Activated CD4-positive, alpha-beta T cell treated with anti-CD3 and anti-CD28 coated beads, Interleukin-10, Interleukin-2, amounts not matched to agents 100 ng/mL and 50 ng/mL, durations not matched to agents 16 hours and 8 hours (primary cell): ENCODE results near the gene LILRA2.
"Not testable (repeated sequence)": the region's sequence is repeated elsewhere in the genome, so short reads cannot be mapped to it uniquely, and the experiment has no call there.

ENCODE experiments used
- DNase-seq: peaks from one replicate; pipeline ENCODE4 v3.0.0-alpha.2; 2020

The LILRA2 gene

DNA sequence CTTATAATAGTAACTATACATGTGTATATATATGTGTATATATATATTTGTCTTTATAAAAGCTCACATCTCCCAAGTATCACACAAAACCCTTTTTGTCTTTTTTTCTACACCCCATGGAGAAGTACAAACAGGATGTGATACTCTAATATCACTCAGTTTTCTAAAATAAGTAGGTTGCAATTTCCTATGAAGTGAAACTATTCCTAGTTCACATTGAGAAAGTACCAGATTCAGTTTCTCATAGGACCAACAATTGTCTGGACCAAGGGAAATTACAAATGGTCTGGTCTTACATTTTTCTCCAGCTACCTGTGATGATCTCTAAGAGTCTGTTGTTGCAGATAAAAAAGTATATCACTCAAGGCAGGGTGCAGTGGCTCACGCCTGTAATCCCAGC lies 38.8 kb downstream of the LILRA2 start:
- DNase-seq: no peak

DNA sequence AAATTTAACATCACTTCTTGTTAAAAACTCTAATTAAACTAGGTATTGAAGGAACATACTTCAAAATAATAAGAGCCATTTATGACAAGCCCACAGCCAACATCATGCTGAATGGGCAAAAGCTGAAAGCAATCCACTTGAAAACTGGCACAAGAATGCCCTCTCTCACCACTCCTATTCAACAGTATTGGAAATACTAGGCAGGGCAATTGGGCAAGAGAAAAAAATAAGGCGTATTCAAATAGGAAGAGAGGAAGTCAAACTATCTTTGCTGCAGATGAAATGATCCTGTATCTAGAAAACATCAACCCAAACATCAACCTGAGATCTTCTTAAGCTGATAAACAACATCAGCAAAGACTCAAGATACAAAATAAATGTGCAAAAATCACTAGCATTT lies 41.1 kb downstream of the LILRA2 start:
- DNase-seq: no peak

DNA sequence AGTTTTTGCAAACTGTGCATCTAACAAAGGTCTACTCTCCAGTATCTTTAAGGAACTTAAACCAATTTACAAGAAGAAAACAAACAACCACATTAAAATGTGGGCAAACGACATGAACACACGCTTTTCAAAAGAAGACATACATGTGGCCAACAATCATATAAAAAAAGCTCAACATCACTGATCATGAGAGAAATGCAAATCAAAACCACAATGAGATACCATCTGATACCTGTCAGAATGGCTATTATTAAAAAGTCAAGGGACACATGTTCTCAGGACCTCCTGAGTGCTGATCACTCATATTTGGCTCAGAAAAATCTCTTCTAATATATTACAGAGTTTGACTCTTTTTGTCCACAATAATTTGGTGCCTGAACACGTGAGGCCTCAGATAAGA lies 42.5 kb downstream of the LILRA2 start:
- no peak for DNase-seq

DNA sequence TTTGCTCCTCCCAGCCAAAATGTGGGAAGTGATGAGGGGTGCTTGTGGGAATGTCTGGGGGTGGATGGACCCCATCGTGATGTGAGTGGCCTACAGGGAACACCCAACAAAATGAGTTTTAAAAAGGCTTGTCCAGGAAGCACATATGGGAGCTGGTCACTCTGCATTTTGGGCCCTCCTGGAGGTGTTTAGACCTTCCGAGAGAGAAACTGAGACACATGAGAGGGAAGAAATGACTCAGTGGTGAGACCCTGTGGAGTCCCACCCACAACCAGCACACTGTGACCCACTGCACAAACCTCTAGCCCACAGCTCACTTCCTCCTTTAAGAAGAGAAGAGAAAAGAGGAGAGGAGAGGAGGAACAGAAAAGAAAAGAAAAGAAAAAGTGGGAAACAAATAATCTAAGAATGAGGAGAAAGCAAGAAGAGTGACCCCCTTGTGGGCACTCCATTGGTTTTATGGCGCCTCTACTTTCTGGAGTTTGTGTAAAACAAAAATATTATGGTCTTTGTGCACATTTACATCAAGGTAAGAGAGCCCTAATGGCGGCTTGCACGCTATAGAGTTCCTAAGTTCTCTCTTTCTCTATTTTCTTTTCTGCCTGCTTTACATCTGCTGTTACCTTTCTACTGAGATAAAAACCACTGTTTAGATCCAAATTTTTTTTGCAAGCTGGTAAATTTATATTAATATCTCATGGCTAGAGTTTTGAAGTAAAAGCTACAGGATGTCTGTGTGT lies 43.4 kb downstream of the LILRA2 start:
- no peak for DNase-seq

DNA sequence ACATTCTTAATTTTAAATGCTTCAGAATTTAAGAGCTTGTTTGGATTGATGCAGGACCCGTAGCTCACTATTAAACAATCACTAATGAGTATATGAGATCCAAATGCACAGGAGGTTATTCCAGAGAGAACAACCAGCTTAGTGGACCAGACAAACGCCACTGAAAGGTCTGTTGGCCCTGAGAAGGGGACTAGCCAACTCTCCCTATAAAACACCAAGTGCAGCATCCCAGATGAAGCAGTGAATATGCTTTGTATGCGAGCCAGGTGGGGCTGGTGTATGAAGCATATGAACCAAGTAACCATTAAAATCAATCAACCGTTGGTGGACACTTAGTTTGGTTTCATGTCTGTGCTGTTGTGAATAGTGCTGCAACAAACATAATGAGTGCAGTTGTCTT lies 46.9 kb downstream of the LILRA2 start:
- no peak for DNase-seq

DNA sequence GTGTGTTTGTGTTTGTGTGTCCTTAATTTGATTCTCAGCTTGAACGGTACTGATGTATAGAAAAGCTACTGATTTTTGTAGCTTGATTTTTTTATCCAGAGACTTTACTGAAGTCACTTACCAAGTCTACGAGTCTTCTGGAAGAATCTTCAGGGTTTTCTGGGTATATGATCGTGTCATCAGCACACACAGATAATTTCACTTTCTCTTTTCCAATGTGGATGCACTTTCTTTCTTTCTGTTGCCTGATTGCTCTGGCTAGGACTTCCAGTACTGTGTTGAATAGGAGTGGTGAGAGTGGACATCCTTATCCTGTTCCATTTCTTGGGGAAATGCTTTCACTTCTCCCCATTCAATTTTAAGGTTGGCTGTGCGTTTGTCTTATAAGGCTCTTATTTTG lies 48.8 kb downstream of the LILRA2 start:
- DNase-seq: no peak

DNA sequence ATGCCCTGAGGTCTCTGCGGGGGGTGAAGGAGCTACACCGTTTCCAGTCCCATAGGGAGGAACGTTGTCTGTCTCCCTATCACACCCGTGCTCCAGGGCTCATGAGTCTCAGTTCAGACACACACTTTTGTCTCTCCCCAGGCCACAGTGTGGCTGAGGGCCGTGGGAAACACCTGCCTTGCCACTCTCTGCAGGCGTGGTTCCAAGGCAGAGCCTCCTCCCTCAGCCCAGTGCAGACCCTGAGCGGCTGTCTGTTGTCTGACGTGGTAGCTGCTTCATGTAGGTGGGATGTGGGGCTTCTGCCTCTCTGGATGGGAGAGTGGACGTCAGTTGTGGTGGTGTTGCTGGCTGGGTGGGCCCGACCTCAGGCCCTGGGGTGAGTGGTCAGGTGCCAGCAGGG lies 50.6 kb downstream of the LILRA2 start:
- not testable (repeated sequence) for DNase-seq

DNA sequence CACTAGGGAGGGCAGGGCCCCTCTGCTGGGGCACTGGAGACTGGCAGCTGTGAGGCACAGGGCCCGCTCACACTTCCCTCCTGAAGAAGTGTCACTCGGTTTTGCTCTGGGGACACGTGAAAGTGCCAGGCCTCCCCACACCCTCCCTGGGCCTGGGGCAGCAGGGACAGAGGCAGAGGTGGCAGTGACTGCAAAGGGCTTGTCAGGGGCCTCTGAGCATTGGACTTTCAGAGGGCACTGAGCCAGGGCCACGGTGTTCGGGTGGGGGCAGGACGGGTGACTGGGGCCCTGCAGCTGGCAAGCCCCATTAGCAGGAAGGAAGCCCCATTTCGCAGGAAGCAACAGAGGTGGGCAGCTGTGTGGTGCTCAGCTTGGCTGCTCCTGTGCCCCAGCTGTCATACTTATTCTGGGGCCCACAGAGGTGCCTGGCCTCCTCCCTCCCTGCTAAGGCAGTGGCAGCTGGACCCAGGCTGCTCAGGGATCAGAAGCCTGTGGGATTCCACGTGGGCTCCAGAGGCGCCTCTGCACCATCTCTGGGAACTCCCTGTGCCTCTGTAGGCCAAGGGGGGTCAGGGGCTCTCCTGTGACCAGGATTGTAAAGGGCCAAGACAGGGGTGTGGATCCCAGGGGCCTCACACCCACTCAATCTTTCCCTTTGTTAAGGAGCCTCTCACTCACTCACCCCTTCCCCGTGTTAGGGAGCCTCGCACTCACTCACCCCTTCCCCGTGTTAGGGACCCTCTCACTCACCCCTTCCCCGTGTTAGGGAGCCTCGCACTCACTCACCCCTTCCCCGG lies 51.5 kb downstream of the LILRA2 start:
- DNase-seq: not testable (repeated sequence)

DNA sequence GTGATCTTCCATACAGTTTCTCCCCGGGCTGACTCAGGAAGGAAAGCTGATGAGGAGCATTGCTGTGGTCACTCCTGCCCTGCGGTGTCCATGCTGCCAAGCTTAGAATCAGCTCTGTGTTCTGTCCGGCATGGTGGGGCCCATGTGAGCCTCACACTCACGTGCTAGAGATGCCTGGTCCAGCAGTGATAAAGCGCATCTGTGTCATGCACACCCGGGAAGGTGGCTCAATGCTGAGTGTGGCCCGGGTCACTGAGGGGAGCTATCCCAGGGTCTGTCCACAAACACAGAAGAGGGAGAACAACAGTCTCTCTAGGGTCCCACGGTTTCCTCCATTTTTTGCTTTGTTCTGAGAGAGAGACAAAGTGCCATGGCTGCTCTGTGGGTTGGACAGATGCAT lies 53.2 kb downstream of the LILRA2 start:
- no peak for DNase-seq

DNA sequence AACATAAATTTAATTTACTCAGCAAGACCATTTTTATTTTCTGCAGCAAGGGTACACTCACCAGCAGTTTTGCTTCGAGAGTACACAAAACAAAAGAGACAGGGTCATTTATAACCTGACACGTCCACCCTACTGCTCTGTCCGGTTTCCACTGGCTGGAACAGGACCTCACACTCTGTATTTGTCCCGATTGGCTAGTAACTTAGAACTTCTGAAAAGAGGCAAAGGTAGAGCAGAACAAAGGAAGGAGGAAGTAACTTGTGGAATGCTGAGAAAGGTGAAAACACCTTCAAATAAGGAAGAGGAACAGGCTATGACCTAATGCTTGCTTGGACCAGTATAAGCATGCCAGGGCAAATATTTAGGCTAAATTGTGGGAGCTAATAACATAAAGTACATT lies 54.3 kb downstream of the LILRA2 start:
- not testable (repeated sequence) for DNase-seq

DNA sequence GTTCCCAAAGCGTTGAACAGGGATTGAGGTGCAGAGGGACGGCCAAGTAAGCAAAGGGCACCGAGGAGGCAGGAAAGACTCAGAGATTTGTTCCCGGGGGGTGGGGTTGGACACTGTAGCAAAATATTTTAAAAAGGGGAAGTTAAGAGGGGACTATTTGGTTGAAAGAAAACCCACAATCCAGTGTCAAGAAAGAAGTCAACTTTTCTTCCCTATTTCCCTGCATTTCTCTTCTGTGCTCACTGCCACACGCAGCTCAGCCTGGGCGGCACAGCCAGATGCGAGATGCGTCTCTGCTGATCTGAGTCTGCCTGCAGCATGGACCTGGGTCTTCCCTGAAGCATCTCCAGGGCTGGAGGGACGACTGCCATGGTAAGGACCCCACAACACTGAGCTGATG lies 56.7 kb downstream of the LILRA2 start, which contains the start of gene LILRB1:
Gene LILRB1 (plus strand): TSS at position 223 of the 400 bp plus-strand sequence. CDS start 590 bp downstream, outside the sequence.
- DNase-seq: not testable (repeated sequence)

DNA sequence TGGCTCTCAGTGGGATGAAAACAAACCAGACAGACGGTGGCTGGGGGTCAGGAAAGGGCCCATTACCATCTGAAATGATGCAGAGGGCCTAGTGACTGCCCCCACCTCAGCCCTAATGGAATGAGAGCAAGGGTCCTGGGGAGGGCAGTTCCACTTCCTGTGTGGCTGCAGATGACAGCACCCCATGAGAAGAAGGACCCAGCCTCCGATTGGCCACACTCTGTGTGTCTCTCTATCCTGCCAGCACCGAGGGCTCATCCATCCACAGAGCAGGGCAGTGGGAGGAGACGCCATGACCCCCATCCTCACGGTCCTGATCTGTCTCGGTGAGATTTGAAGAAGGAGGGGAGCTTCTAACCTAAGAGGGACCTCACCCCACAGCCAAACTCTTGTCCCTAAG lies 57.2 kb downstream of the LILRA2 start:
- DNase-seq: no peak

DNA sequence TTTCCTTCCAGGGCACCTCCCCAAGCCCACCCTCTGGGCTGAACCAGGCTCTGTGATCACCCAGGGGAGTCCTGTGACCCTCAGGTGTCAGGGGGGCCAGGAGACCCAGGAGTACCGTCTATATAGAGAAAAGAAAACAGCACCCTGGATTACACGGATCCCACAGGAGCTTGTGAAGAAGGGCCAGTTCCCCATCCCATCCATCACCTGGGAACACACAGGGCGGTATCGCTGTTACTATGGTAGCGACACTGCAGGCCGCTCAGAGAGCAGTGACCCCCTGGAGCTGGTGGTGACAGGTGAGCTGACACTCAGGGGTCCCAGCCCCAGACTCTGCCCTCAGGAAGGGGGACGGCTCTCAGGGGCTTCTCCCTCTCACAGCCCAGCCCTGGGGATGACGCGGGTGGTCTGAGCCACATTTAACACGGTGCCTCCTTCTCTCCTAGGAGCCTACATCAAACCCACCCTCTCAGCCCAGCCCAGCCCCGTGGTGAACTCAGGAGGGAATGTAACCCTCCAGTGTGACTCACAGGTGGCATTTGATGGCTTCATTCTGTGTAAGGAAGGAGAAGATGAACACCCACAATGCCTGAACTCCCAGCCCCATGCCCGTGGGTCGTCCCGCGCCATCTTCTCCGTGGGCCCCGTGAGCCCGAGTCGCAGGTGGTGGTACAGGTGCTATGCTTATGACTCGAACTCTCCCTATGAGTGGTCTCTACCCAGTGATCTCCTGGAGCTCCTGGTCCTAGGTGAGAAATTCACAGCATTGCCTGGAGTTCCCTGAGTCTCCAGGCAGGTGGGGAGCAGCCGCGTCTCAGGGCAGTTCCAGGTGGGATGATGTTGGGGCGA lies 58.1 kb downstream of the LILRA2 start:
- not testable (repeated sequence) for DNase-seq

DNA sequence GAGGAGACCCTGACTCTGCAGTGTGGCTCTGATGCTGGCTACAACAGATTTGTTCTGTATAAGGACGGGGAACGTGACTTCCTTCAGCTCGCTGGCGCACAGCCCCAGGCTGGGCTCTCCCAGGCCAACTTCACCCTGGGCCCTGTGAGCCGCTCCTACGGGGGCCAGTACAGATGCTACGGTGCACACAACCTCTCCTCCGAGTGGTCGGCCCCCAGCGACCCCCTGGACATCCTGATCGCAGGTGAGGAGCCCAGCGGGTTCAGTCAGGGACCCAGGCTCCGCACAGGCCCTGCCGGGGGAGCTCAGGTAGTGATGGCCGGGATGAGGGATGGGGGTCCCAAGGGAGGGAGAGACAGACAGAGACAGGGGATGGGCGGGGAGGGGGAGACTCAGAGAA lies 58.9 kb downstream of the LILRA2 start:
- DNase-seq: not testable (repeated sequence)

DNA sequence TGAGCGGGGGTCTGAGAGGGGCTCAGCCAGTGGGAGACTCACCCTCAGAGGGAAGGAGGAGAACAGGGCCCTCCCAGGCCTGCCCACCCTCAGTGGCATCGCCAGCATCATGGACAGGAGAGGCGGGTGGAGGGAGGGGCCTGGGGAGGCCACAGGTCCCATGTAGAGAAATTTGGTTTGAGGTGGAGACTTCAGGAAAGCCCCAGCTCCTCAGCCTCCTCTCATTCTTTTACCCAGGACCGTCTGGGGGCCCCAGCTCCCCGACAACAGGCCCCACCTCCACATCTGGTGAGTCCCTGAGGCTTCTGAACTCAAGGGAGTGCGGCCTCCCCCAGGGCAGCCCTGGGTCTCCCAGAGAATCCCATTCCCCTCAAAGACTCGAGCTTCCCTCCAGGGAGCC lies 59.8 kb downstream of the LILRA2 start:
- DNase-seq: no peak

DNA sequence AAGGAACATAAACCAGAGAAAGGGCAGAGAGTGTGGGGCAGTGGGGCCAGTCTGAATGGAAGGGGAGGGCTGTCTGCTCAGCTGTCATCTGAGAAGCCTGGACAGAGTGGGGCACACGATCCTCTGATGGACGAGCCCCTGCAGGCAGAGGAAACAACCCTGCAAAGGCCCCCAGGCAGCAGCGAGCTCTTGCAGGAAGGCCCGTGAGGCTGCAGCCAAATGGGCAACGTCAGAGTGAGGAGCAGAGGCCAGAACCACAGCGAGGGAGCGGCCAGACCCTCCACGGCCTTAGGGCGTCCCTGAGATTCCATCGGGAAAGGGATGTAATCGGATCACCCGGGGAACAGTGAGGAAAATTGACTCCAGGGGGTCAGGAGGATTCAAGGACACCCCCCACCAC lies 62.5 kb downstream of the LILRA2 start:
- DNase-seq: not testable (repeated sequence)

DNA sequence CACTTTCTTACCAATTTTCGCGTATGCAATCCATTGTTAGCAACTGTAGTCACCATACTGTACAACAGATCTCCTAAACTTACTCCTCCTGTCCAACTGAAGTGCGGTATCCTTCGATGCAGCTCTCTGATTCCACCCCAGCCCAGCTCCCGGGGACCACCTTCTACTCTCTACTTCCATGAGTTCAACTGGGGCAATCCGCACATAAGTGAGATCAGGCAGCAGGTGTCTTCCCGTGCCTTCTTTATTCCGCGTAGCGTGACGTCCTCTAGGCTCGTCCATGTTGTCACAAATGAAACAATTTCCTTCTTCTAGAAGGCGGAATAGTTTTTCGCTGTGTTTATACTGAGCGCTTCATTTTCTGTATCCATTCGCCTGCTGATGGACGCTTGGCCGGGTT lies 65.1 kb downstream of the LILRA2 start:
- no peak for DNase-seq
